ENCODE measurements around the gene WNT3.

WNT3 gene

DNA sequence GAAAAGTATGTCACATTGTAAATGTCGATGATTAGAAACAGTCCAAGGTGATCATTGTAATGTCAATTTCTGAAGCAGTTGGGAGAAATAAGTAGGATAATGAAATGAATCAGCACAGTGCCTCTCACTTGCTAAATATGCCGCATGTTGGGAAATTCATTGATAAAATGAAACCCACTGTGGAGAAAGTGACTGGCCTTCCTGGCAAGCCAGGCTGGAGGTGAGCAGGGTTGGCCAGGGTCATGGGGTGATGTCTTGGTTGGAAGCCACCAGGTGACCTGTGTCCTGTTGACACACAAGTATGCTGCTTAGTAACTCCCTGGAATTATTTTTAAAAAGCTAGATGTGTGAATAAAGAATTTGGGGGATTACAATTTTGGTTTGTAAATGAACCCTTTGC, 18.0 kb upstream of the WNT3 start:
- no peak for DNase-seq (ENCODE audit: low spot score)

DNA sequence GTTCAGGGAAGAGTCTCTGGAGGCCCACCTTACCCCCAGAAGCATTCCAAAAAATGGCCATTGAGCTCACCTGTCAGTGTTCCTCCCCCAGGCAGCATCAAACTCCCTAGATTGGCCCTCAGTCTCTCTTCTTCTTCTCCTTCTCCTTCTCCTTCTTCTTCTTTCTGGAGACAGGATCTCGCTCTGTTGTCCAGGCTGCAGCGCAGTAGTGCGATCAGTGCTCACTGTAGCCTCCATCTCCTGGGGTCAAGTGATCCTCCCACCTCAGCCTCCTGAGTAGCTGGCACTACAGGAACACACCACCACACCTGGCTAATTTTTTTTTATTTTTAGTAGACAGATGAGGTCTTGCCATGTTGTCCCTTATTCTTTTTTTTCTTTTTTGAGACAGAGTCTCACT, 16.4 kb upstream of the WNT3 start:
- no peak for DNase-seq (ENCODE audit: low spot score)

DNA sequence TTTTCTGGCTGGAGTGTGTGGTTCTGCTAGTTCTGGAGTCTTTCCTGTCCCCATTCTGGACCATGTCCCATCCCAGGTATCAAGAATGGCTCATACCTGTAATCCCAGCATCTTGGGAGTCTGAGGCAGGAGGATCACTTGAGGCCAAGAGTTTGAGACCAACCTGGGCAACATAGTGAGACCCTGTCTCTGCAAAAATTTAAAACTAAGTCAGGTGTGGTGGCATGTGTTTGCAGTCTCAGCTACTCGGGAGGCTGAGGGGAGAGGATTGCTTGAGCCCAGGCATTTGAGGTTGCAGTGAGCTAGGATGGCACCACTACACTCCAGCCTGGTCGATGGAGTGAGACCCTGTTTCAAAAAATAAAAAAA, 15.3 kb upstream of the WNT3 start:
- no peak for DNase-seq (ENCODE audit: low spot score)

DNA sequence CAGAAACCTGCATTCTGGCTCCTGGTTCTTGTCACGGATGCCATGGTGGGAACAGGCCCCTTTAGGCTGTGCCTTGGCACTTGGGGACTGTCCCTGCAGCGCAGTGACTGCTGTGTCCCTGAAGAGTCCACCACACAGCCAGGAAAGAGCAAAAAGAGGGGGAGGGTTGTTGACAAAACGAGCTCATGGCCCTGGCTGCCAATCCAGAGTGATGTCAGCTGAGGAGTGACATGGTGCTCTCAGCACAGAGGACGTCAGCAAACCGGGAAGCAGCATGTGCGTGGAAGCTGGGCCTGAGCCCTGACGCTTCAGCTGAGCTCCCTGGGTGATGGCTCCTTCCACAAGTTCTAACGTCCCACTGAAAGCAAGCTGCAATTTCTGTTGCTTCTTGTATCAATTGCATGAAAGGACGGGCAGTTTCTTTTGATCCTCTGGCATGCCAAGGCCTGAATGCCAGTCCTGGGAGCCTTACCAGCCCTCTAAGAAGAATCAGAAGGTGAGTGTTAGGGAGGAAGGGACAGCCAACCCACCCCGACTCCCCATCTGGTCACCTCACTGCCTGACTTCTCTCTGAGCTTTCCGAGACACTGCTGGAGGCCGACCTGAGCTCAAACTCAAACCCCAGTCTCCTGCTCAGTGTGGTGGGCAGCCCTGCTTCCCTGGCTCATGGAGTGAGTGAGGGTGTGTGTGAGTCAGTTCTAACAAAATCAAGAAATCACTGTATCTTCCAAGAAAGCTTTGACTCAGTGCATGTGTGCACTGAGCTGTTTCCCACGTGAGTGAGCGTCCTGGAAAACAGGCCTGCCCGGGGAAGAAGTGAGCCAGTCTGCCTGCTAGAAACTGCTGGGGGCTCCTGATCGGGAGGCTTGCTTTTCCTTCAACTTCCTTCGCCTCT, 14.7 kb upstream of the WNT3 start:
- no peak for DNase-seq (ENCODE audit: low spot score)

DNA sequence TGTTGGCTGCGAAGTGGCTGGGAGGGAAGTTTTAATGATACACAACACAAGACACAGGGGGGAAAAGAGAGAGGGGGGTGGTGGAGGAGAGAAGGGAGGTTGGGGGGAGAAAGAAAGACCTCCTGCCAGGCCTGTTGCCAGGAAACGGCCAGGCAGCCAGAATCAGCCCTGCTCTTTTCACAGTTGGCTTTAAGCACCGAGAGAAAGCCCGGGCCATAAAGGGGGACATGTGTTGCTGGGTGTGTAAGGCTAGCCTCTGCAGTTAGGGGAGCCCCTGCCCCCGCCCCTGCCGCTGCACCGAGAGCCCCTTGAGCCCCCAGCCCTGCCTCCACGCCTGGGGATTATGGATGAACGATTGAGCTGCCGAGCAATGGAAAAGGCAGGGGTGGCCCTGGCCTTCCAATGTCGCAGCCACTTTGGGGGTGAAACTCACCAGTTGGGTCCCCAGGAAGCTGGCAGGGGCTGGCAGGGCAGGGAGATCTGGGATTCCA, 13.9 kb upstream of the WNT3 start:
- no peak for DNase-seq (ENCODE audit: low spot score)

DNA sequence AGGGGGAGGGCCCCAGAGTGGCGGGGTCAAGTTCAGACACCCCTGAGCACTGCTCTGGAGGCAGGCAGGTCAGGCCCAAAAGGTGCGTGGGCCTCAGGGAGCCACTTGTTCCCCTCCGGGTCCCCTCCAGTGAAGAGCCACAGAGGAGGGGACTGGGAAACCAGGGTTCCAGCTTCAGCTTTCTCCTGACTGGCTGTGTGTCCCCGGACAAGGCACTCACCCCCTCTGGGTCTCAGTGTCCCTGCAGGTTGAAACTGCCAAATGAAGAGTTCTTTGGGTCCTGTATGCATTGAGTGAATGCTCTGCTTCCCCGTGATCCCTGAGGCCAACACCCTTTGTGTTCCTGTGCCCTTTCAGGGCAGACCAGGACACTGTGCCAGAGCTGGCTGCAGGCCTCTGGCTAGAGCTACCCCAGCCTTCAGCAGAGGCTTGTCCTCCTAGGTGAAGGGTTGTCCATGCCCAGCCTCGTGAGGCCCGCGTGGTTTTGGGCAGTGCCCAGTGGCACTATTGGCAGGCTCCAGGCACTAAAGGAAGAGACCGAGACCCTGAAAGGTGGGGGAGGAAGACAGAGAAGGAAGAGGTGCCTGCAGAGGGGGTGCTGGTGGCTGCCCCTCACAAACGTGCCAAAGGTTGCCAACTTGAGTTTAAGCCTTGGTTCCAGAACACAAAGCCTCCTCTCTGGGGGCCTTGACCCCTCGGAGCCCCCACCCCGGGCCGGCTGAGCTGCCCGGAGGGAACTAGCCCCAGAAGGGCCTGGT, 13.3 kb upstream of the WNT3 start:
- no peak for DNase-seq (ENCODE audit: low spot score)

DNA sequence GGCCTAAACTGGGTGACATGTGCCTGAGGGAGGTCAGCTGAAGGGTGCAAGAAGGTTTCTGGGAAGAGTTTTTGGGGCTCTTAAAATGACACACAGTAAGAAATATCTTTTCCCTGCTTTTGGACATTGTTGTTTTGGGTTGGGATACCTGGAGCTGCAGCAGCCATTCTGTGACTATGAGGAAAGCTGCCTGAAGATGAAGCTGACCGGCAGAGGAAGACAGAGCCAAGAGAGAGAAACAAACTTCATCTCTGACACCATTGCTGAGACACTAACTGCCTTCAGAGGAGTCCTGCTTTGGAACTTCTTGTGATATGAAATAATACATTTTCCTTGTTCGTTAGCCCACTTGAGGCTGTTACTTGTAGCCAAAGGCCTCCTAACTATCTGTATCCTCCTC, 8.8 kb upstream of the WNT3 start:
- DNase-seq (ENCODE audit: low spot score), result no peak

DNA sequence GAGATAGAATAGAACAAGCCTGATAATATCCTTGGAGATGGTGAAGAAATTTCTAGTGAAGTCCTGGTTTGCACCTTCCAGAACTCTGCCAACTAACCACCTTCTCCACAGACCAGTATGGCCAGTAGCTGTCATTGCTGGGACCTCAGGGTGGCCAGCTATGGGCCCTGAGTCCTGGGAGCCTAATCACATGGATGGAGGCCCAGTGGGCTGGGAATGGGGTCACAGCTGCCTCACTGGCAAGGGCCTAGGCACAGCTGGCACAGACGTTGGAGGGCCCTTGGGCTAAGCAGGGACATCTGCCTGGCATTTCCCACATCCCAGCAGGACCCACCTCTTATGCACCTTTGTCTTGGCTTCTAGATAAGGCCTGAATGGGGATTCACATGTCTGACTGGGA, 7.6 kb upstream of the WNT3 start:
- no peak for DNase-seq (ENCODE audit: low spot score)

DNA sequence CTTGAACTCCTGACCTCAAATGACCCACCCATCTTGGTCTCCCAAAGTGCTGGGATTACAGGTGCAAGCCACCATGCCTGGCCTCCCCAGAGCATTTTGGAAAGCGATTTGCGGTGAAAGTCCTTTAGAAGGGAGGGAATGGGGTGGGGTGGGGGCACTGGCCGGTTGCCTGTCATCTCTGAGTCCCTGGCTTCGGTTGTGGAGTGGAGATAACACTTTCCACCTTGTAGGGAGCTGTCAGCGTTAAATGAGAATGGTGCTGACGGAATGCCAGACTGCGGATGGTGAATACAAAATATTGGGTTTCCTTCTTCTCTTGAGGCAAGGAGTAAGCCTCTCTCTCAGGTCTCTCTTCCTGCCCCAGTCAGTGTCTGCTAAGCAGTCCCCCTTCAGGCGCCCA, 5.2 kb upstream of the WNT3 start:
- DNase-seq (ENCODE audit: low spot score), result no peak

DNA sequence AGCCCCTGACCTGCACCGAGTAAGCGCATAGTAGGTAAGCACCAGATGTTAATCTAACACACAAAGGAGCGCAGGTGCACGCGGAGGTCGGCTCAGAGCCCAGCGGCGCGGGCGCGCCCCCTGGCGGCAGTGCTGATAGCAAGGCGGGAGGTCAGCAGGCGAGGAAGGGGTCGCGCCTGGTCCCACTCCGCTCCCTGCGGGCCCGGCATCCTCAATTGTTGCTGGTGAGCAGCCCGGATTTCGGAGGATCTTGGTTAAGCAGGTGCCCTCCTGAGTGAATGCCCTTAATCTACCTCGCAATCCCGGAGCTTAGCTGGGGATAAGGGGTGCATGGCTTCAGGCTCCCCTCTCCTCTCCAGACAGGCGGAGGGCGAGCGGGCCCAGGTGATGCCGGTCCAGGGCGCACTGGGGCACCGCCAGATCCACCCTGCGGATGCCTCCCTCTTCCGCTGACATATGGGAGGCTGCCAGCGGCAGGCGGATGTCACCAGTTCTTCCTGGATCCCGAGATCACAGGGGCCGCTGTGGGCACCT, 4.0 kb upstream of the WNT3 start:
- DNase-seq (ENCODE audit: low spot score), result peak; percentile 36

DNA sequence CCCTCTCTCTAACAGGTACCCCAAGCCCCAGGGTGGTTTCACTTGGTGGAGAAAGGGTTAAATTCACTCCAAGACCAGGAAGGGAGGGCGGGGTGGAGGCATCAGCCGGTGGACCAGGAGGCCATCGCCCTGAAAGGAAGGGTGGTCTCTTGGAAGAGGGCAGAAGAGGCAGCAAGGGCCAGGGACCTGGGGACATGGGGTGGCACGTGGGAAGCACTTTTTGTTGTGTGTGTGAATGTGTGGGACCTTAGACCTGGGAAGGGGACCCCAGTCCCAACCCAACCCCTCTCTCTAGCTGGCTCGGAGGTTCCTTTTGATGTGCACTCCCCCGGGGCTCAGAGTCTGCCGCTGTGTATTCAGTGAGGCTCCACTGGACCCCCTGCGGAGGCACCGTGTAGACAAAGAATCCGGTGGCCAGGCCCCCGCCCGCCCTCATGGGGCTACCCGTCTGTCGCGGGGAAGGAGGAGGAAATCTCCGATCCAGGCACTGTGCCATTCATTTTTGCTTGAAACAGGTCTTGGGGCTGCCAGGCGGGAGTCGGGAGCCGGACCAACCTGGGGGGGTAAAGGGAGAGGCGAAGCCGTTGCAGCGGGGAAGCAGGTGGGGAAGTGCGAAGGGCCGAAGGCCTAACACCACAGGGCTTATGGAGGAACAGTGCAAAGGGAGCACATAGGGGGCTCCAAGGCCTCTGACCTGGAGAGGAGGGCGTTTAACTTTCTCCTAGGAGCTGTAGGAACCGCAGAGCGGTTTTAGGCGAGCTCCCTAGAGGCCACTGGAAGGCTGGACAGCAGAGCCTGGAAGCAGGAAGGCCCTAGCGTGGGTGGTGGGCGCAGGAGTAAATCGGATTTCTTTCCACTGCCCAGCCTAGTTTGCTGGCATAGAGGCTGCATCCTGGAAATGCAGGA, 3.2 kb upstream of the WNT3 start:
- no peak for DNase-seq (ENCODE audit: low spot score)

DNA sequence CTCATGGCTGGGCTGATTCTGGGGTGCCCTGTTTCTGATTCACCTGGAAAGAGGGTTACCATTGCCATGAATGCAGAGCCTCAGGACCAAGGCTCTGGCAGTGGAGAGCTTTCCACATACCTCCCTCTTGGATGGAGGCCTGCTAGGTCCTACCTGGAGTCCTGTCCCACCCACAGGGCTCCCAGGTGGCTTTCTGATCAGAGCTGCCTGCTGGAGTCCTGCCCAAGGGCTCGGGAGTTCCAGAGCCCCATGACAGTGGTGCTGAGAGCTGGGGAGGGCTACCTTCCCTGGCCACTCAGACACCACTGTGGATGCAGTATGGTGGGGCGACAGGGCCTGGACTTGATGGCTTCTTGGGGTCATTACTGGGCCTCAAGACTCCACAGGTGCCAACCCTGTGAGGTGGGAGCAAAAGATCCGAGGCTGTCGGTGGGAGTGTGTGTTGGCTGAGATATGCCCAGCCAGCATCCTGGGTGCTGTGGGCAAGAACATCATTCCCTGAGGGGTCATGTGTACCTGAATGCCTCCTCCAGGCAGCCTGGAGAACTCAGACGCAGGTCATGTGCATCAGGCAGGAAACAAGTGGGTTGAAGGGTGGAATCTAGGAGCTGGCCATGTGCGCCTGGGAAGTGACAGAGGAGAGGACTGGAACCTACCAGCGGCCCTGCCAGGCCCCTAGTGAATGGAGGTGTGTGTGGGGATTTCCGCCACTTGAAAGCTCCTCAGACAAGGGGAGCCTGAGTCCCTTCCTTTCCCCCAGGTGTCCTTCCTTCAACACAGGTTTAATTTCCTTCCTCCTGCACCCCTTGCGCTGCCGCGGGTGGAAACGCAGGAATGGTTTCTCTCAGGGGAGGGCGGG, 2.3 kb upstream of the WNT3 start:
- no peak for DNase-seq (ENCODE audit: low spot score)

DNA sequence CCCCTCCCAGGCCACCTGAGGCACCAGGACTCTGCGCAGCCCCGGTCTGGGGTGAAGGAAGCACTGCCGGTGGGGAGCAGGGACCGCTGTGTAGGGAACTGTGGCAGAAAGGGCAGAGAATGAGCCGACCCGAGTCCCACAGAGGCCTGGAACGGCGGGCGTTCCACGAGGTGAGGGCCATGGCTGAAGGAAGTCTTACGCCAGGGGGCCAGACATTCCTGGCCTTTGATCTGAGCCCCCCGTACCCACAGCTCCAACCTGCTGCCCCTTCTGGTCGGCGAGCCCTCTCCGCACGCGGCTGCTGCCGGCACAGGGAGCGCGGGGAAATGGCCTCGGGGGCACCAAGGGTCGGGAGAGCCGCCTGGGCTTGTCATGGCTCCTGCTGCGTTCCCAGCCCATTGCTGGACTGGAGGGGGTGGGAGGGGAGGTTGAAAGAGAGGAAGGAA, 1.4 kb upstream of the WNT3 start:
- no peak for DNase-seq (ENCODE audit: low spot score)

DNA sequence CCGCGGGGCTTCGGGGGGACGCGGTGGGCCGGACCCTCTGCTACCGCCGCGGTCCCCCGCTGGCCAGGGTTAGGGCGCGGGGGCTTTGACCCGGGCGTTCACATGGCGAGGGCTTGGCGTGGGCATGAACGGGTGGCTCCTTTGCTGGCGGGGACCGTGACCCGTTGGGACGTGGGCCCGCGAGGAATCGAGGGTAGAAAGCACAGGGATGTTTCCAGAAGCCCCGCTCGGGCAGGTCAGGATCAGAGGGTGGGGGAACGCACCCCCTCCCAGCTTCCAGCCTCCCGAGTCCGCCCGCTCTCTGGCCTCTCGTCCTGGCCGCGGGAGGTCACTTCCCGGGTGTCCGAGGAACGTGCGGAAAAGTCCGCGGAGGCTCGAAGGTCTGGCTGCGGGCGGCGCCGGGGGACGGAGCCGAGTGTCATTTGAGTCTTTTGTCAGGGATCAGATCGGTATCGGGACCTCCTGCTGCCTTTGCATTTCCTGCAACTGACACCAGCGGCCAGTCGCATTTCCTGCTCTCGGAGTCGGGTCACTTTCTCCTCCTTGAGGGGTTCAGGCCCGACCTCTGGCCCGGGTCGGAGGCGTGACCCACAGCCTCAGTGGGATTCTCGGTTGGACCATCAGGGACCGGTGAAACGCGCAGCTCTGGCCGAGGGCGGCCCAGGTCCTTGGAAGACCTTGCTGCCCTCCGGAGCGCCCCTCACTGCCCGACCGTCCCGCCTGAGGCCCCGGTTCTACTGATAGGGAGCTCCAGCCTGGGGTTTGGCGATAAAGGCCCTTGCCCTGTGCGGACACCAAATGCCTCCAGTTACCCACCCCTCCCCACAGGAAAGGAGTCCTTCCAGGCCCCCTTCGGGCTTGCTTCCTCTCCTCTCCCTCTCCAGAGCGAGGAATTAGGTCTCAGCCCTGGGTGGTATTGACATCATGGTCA, 702 bp upstream of the WNT3 start:
- DNase-seq (ENCODE audit: low spot score), result no peak

DNA sequence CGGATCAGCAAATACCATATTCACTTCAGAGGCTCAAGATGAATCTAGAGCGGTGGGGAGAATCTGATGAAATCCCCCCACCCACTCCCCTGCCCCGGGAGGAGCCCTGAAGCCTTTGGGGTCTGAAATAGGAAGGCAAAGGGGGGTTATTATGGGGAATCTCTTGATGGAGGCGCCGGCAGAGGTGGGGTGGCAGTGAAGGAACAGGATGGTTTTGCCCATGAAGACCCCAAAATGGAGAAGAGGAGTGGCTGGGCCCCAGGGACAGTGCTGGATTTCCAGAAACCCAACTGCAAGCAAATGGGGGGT, 637 bp downstream of the WNT3 start:
- no peak for DNase-seq (ENCODE audit: low spot score)

DNA sequence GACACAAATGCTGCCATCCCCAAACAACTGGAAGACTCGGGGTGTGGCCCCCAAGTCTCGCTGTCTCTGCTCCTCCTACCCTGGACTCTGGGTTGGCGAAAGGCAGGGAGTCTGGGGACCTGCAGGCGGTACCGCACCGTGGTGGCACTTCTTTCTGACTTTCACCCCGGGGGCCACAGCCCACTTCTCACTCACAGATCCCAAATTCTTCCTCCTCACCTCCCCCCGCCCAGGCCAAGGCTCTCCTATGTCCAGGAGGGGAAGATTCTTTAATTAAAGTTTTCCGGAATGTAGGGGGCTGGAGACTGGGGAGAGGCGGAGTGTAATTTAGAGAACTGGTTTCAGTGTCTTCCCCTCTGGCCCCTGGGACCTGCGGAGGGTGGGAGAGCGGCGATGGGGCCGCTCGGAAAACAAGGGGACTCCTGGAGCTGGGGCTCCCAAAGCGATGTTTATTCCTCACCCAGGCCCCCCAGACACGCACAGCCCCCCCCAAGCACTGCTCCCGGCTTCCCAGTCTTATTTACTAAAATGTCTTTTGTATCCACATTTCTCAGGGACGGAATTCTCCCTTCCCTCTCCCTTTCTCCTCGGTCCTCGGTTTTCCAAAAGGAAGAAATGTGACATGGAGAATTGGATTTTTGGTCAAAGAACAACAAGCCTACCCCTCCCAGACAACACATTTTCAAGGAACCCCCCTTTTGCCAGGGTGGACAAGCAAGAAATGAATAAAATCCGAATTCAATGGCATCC, 1.2 kb downstream of the WNT3 start:
- no peak for DNase-seq (ENCODE audit: low spot score)

DNA sequence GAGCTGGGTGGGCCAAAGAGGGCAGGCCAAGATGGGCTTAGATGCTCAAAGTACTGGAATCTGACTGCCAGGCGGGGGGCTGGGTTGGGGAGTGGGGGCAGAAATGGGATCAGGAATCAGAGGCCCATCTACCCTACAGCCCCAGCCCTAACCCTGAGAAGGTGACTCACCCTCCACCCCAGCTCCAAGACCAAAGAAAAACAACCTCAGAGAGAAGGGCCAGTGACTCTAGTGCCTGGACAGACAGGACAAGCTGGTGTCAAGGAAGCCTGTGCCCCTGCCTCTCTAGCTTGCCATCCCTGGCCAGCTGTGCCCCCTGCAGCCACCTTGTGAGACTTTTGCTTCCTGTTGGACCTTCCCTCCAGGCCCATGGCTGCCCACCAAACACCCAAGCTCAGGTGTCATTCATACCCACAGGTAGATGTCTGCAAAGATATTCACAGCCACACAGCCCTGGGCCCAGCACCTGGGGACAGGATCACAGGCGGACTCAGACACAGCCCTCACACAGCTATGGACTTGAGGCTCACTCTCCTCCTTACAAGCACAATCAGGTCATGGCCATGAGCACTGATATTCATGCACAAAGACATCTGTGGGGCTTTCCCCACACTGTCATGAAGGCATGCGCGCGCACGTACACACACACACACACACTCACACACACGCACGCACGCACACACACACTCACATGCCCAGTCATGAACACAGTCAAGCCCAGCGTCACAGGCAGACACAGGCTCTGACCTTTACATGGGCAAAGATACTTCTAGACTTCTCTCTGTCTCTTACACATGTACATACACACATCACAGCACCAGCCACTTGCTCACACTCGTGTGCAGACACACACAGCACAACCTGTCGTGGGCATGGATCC, 2.8 kb downstream of the WNT3 start:
- DNase-seq (ENCODE audit: low spot score), result no peak

DNA sequence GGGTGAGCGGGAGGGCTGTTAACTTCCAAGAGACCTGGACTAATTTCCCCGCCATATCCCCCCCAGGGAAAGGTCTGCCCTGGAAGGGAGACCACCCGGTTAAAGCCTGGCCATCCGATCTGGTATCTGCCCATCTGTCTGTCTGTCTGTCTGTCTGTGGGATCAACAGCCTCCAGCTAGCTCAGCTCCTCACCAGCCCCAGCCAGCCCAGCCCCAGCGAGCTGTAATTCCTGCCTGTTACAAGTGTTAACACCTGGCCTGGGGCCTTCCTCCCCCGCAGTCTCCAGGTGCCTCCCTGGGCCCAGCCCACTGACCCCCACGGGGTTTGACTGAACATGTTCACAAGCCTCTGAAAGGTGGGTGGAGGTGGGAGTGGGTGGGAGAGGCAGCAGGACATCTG, 4.0 kb downstream of the WNT3 start:
- no peak for DNase-seq (ENCODE audit: low spot score)
